HL-60 (cell line): ENCODE data around the gene SGIP1.

Experiments used
- DNase-seq, 2 experiments: peaks; one replicate each; pipeline ENCODE4 v3.0.0-alpha.2; 2010 to 2020; ENCODE audit warnings: low read depth in 1 of 2, low spot score in 1 of 2
- H3K27ac ChIP-seq: fragments of 250-450 bp; sonication (Bioruptor Pico); replicated peaks from 2 replicates; pipeline ENCODE4 v1.5.1; 2020; ENCODE audit warnings: mild to moderate bottlenecking, moderate library complexity
- H3K27me3 ChIP-seq: fragments of 250-450 bp; sonication (Bioruptor Pico); 2 replicates; pipeline ENCODE4 v1.5.1; 2021; ENCODE audit warnings: mild to moderate bottlenecking, moderate library complexity; ENCODE audit not compliant: insufficient read depth, poor library complexity, severe bottlenecking
- H3K4me3 ChIP-seq: replicated peaks from 2 replicates; pipeline ENCODE4 v1.5.1; 2011; ENCODE audit warnings: mild to moderate bottlenecking, control low read depth, low read length; ENCODE audit not compliant: insufficient read depth
- CTCF ChIP-seq: IDR thresholded peaks from one replicate; pipeline ENCODE4 v1.5.1; 2011; ENCODE audit warnings: low read length, control low read depth, inconsistent platforms; ENCODE audit not compliant: insufficient read depth
- GABPA ChIP-seq: IDR thresholded peaks from 2 replicates; pipeline ENCODE4 v1.6.1; 2012; ENCODE audit warnings: low read depth
- POLR2AphosphoS5 ChIP-seq: IDR thresholded peaks from 2 replicates; pipeline ENCODE4 v1.6.1; 2012; ENCODE audit warnings: low read depth
- REST ChIP-seq: IDR thresholded peaks from 2 replicates; pipeline ENCODE4 v1.6.1; 2012; ENCODE audit warnings: low read depth; ENCODE audit not compliant: insufficient replicate concordance
- SPI1 ChIP-seq: IDR thresholded peaks from 2 replicates; pipeline ENCODE4 v1.6.1; 2012; ENCODE audit warnings: low read depth, mild to moderate bottlenecking, borderline replicate concordance

Gene SGIP1

GRCh38 chr1:66679140-66679539 is 145.2 kb downstream of the SGIP1 start:
- Histone ChIP-seq H3K27me3 (peaks cover 3% of the 10 kb centered on the region), H3K4me3 (no peak overlapping the region), H3K27ac (no peak overlapping the region)
- TF ChIP-seq REST (no peak), POLR2AphosphoS5 (no peak), GABPA (no peak), SPI1 (no peak), CTCF (no peak)
- DNase-seq = no peak

GRCh38 chr1:66681686-66682085 is 147.7 kb downstream of the SGIP1 start:
- DNase-seq = no peak
- Histone ChIP-seq H3K27me3 (peaks cover 3% of the 10 kb centered on the region), H3K4me3 (no peak overlapping the region), H3K27ac (no peak overlapping the region)
- TF ChIP-seq POLR2AphosphoS5 (no peak), REST (no peak)

- Histone ChIP-seq H3K27ac (no peak overlapping the region), H3K4me3 (no peak overlapping the region), H3K27me3 (peaks cover 3% of the 10 kb centered on the region)
- no peak for TF ChIP-seq CTCF
- no peak for DNase-seq
Measured at GRCh38 chr1:66682106-66682505, 148.2 kb downstream of the SGIP1 start.

- no peak overlapping the region for H3K27ac ChIP-seq
- TF ChIP-seq REST = no peak
- no peak for TF ChIP-seq CTCF
- TF ChIP-seq GABPA = no peak
- no peak for TF ChIP-seq POLR2AphosphoS5
- H3K4me3 ChIP-seq = no peak overlapping the region
- DNase-seq = no peak
- H3K27me3 ChIP-seq = no peaks in the 10 kb centered on the region
Measured at GRCh38 chr1:66684353-66684752, 150.4 kb downstream of the SGIP1 start.
